IPS-18a (cell line): ENCODE measurements around the gene ETS1.

Source experiments
- H3K27ac ChIP-seq: one replicate; pipeline ENCODE4 v1.5.1; 2013; ENCODE audit warnings: low read length
- H3K27me3 ChIP-seq: one replicate; pipeline ENCODE4 v1.6.1; 2013; ENCODE audit warnings: mild to moderate bottlenecking, low read length; ENCODE audit not compliant: control insufficient read depth, insufficient read depth
- H3K36me3 ChIP-seq: one replicate; pipeline ENCODE4 v1.6.1; 2013; ENCODE audit warnings: low read depth, low read length; ENCODE audit not compliant: control insufficient read depth
- H3K4me1 ChIP-seq: one replicate; pipeline ENCODE4 v1.6.1; 2013; ENCODE audit warnings: low read depth, low read length; ENCODE audit not compliant: control insufficient read depth
- H3K4me3 ChIP-seq: one replicate; pipeline ENCODE4 v1.5.1; 2013; ENCODE audit warnings: low read length
- H3K9ac ChIP-seq: one replicate; pipeline ENCODE4 v1.6.1; 2013; ENCODE audit warnings: mild to moderate bottlenecking, low read length, moderate library complexity
- H3K9me3 ChIP-seq: one replicate; pipeline ENCODE4 v1.6.1; 2013; ENCODE audit warnings: low read depth, low read length; ENCODE audit not compliant: control insufficient read depth

Gene ETS1

GRCh38 chr11:128615612-128616011 lies 28.3 kb upstream of the ETS1 start:
- Histone ChIP-seq H3K9me3 (no peaks in the 10 kb centered on the region), H3K9ac (no peak overlapping the region), H3K4me1 (peaks cover 6% of the 10 kb centered on the region), H3K27me3 (peaks cover 4% of the 10 kb centered on the region), H3K4me3 (no peak overlapping the region), H3K27ac (no peak overlapping the region), H3K36me3 (no peaks in the 10 kb centered on the region)

GRCh38 chr11:128615076-128615475 lies 27.7 kb upstream of the ETS1 start:
- no peak overlapping the region for H3K9ac ChIP-seq
- peaks cover 9% of the 10 kb centered on the region for H3K4me1 ChIP-seq
- H3K4me3 ChIP-seq = no peak overlapping the region
- no peak overlapping the region for H3K27ac ChIP-seq
- peaks cover 4% of the 10 kb centered on the region for H3K27me3 ChIP-seq
- H3K36me3 ChIP-seq = no peaks in the 10 kb centered on the region
- no peaks in the 10 kb centered on the region for H3K9me3 ChIP-seq

- peaks cover 13% of the 10 kb centered on the region for H3K4me1 ChIP-seq
Measured at GRCh38 chr11:128614026-128614425, 26.7 kb upstream of the ETS1 start.

GRCh38 chr11:128613300-128613995 lies 26.1 kb upstream of the ETS1 start:
- H3K9ac ChIP-seq = no peak overlapping the region

More at GRCh38 chr11:128614026-128614425, 26.7 kb upstream of the ETS1 start:
- Histone ChIP-seq H3K36me3 (no peaks in the 10 kb centered on the region), H3K27me3 (peaks cover 4% of the 10 kb centered on the region), H3K4me3 (no peak overlapping the region), H3K9me3 (no peaks in the 10 kb centered on the region), H3K27ac (no peak overlapping the region), H3K9ac (no peak overlapping the region)

GRCh38 chr11:128610721-128611617 lies 23.6 kb upstream of the ETS1 start:
- H3K27ac ChIP-seq = no peak overlapping the region
- H3K4me1 ChIP-seq = peaks cover 13% of the 10 kb centered on the region
- no peak overlapping the region for H3K4me3 ChIP-seq
- H3K9me3 ChIP-seq = no peaks in the 10 kb centered on the region
- no peak overlapping the region for H3K9ac ChIP-seq
- peaks cover 4% of the 10 kb centered on the region for H3K27me3 ChIP-seq
- H3K36me3 ChIP-seq = no peaks in the 10 kb centered on the region

More at GRCh38 chr11:128613300-128613995, 26.1 kb upstream of the ETS1 start:
- Histone ChIP-seq H3K9me3 (no peaks in the 10 kb centered on the region), H3K4me1 (peaks cover 13% of the 10 kb centered on the region), H3K27ac (no peak overlapping the region), H3K36me3 (no peaks in the 10 kb centered on the region), H3K4me3 (no peak overlapping the region), H3K27me3 (peaks cover 4% of the 10 kb centered on the region)

- no peak overlapping the region for H3K27ac ChIP-seq
Measured at GRCh38 chr11:128609785-128610184, 22.4 kb upstream of the ETS1 start.

GRCh38 chr11:128608746-128609407 lies 21.5 kb upstream of the ETS1 start:
- peaks cover 4% of the 10 kb centered on the region for H3K27me3 ChIP-seq
- H3K36me3 ChIP-seq = no peaks in the 10 kb centered on the region
- H3K9ac ChIP-seq = no peak overlapping the region
- H3K4me1 ChIP-seq = peaks cover 19% of the 10 kb centered on the region
- H3K9me3 ChIP-seq = no peaks in the 10 kb centered on the region
- no peak overlapping the region for H3K4me3 ChIP-seq
- no peak overlapping the region for H3K27ac ChIP-seq

More at GRCh38 chr11:128609785-128610184, 22.4 kb upstream of the ETS1 start:
- Histone ChIP-seq H3K4me3 (no peak overlapping the region), H3K4me1 (peaks cover 17% of the 10 kb centered on the region), H3K9ac (no peak overlapping the region), H3K36me3 (no peaks in the 10 kb centered on the region), H3K9me3 (no peaks in the 10 kb centered on the region), H3K27me3 (peaks cover 4% of the 10 kb centered on the region)

GRCh38 chr11:128607819-128608218 lies 20.5 kb upstream of the ETS1 start:
- Histone ChIP-seq H3K9me3 (no peaks in the 10 kb centered on the region), H3K4me3 (no peak overlapping the region), H3K9ac (no peak overlapping the region), H3K36me3 (no peaks in the 10 kb centered on the region), H3K27ac (no peak overlapping the region), H3K27me3 (peaks cover 4% of the 10 kb centered on the region), H3K4me1 (peaks cover 19% of the 10 kb centered on the region)

GRCh38 chr11:128604723-128605122 lies 17.4 kb upstream of the ETS1 start:
- Histone ChIP-seq H3K27me3 (no peaks in the 10 kb centered on the region), H3K4me1 (peaks cover 9% of the 10 kb centered on the region), H3K9ac (no peak overlapping the region), H3K4me3 (no peak overlapping the region), H3K36me3 (no peaks in the 10 kb centered on the region), H3K27ac (no peak overlapping the region), H3K9me3 (no peaks in the 10 kb centered on the region)

- Histone ChIP-seq H3K27ac (no peak overlapping the region), H3K36me3 (no peaks in the 10 kb centered on the region), H3K27me3 (no peaks in the 10 kb centered on the region), H3K4me3 (no peak overlapping the region), H3K4me1 (peaks cover 6% of the 10 kb centered on the region), H3K9ac (no peak overlapping the region), H3K9me3 (no peaks in the 10 kb centered on the region)
Measured at GRCh38 chr11:128603752-128604414, 16.5 kb upstream of the ETS1 start.
